ENCODE results near the gene KIAA0753. TPM values are rescaled to one million over a fixed set of nuclear protein-coding genes. Genes with fewer than 3 reads are reported as not detected.

Gene KIAA0753
- total and polyA plus RNA-seq, 9 of the 15 experiments (the other 6 are each of a cell fraction or from before 2014, with no cell fraction given): 2.0 to 9.0 (median 6.9) TPM

DNA sequence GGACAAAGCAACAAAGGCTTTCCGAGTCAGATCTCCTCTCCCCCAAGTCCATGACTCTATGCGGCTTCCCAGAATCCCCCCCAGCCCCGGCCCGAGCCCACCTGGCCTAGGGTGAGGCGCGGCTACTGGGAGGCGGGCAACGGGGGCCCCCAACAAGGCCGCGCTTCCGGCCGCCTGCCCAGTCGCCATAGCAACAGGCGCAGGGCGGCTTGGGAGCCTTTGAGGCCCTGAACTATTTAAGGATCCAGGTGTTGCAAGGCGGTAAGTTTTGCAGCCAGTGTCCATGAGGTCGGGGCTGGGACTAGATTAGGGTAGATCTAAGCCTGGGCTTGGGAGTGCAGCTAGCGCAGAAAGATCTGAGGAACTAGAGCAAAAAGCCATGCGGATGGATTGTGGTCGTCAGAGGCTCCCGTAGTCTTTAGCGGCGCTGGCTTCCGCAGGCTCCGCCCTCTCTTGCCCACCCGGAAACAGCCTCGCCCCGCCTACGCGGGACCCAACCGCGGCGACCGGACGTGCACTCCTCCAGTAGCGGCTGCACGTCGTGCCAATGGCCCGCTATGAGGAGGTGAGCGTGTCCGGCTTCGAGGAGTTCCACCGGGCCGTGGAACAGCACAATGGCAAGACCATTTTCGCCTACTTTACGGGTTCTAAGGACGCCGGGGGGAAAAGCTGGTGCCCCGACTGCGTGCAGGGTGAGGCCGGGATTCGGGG lies at the start of gene KIAA0753, which contains the start of gene TXNDC17 (continued):
- TF ChIP-seq POLR2H (tag; IDR thresholded peaks at IDR 0.05; ENCODE audit: low read depth): peak; percentile 78
- no peak for TF ChIP-seq STAG1 (CRISPR knock-in tag; IDR thresholded peaks at IDR 0.05; ENCODE audit: borderline replicate concordance)
- TF ChIP-seq, protein P1, sequence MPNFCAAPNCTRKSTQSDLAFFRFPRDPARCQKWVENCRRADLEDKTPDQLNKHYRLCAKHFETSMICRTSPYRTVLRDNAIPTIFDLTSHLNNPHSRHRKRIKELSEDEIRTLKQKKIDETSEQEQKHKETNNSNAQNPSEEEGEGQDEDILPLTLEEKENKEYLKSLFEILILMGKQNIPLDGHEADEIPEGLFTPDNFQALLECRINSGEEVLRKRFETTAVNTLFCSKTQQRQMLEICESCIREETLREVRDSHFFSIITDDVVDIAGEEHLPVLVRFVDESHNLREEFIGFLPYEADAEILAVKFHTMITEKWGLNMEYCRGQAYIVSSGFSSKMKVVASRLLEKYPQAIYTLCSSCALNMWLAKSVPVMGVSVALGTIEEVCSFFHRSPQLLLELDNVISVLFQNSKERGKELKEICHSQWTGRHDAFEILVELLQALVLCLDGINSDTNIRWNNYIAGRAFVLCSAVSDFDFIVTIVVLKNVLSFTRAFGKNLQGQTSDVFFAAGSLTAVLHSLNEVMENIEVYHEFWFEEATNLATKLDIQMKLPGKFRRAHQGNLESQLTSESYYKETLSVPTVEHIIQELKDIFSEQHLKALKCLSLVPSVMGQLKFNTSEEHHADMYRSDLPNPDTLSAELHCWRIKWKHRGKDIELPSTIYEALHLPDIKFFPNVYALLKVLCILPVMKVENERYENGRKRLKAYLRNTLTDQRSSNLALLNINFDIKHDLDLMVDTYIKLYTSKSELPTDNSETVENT (CRISPR knock-in tag; IDR thresholded peaks at IDR 0.05): no peak
- TF ChIP-seq U2AF1 (optimal IDR thresholded peaks at IDR 0.05; ENCODE audit: low read depth, low read length): no peak
- no peak for TF ChIP-seq UBTF (IDR thresholded peaks at IDR 0.05; ENCODE audit: borderline replicate concordance in 1 of 2, low read depth in 2 of 2, low read length in 2 of 2)
- TF ChIP-seq ZFP30 (CRISPR knock-in tag; IDR thresholded peaks at IDR 0.05; ENCODE audit: borderline replicate concordance): no peak
- TF ChIP-seq ZNF785 (CRISPR knock-in tag; IDR thresholded peaks at IDR 0.05): no peak
- peak; percentile 60; the same call in 1 of the 2 replicates for TF ChIP-seq PHF8 (IDR thresholded peaks at IDR 0.05; ENCODE audit: borderline replicate concordance, low read length)
- peak in 1 of 2 experiments; percentile 84; a peak in 2 of 4 replicates for TF ChIP-seq SRF (CRISPR knock-in tag; IDR thresholded peaks at IDR 0.05)
- peak in 1 of 2 experiments; percentile 91; a peak in 2 of 4 replicates for TF ChIP-seq CSDE1 (IDR thresholded peaks at IDR 0.05)
- TF ChIP-seq CXXC5 (CRISPR knock-in tag; IDR thresholded peaks at IDR 0.05): peak; percentile 74
- TF ChIP-seq MAFF (IDR thresholded peaks at IDR 0.05; ENCODE audit: low read length): no peak
- 0 out of 2 replicates have a peak, but pooled peaks have one; percentile 70 for TF ChIP-seq POLR2AphosphoS2 (IDR thresholded peaks at IDR 0.05; ENCODE audit: low read length)
- no peak for TF ChIP-seq TRIM28 (IDR thresholded peaks at IDR 0.05)
- no peak for TF ChIP-seq NCOA1 (IDR thresholded peaks at IDR 0.05; ENCODE audit: low read depth)
- TF ChIP-seq SP2 (IDR thresholded peaks at IDR 0.05; ENCODE audit: extremely low read depth, low read depth, low read length, poor library complexity, severe bottlenecking): no peak
- TF ChIP-seq CCNT2 (IDR thresholded peaks at IDR 0.05; ENCODE audit: borderline replicate concordance, extremely low read depth, insufficient read length, low read depth, low read length): peak; percentile 53
- TF ChIP-seq SAP30 (IDR thresholded peaks at IDR 0.05; ENCODE audit: borderline replicate concordance, insufficient read depth, low read depth, low read length, poor library complexity, severe bottlenecking): peak; percentile 45
- TF ChIP-seq MYC (IDR thresholded peaks at IDR 0.05; ENCODE audit: low read depth, low read length): peak; percentile 12
- TF ChIP-seq MYC (CRISPR knock-in tag; IDR thresholded peaks at IDR 0.05; ENCODE audit: borderline replicate concordance, low read depth): peak; percentile 53; the same call in 1 of the 2 replicates
- TF ChIP-seq, protein P2, sequence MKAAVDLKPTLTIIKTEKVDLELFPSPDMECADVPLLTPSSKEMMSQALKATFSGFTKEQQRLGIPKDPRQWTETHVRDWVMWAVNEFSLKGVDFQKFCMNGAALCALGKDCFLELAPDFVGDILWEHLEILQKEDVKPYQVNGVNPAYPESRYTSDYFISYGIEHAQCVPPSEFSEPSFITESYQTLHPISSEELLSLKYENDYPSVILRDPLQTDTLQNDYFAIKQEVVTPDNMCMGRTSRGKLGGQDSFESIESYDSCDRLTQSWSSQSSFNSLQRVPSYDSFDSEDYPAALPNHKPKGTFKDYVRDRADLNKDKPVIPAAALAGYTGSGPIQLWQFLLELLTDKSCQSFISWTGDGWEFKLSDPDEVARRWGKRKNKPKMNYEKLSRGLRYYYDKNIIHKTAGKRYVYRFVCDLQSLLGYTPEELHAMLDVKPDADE (conservative IDR thresholded peaks at IDR 0.05; ENCODE audit: control insufficient read depth, low read depth, low read length): peak; percentile 56
- TF ChIP-seq GATAD2B (IDR thresholded peaks at IDR 0.05; ENCODE audit: borderline replicate concordance): no peak

All from K562 (cell line).